Uterus (tissue), 2 donors: ENCODE measurements around the gene ALKBH3.

Source experiments
- CTCF ChIP-seq, 4 experiments: fragments of 200-600 bp in 2 of 4; fragments of 450-650 bp in 2 of 4; sonication (generic) in 2 of 4; IDR thresholded peaks; one replicate each; pipeline ENCODE4 v1.5.1; 2016 to 2019; ENCODE audit warnings: antibody characterized with exemption in 4 of 4, mild to moderate bottlenecking in 2 of 4, moderate library complexity in 1 of 4
- POLR2A ChIP-seq, 2 donors: fragments of 450-650 bp; IDR thresholded peaks; one replicate each; pipeline ENCODE4 v1.6.1; 2016; ENCODE audit warnings: antibody characterized with exemption in 2 of 2, mild to moderate bottlenecking in 1 of 2, moderate library complexity in 1 of 2

- TF ChIP-seq CTCF (IDR thresholded peaks at IDR 0.05): no peak
- TF ChIP-seq POLR2A (IDR thresholded peaks at IDR 0.05): no peak
Measured at GRCh38 chr11:43905813-43906241, 25.2 kb downstream of the ALKBH3 start.
